HG02870 (cell line): ENCODE results near the gene PNPLA7.
"Not testable (repeated sequence)": the region's sequence is repeated elsewhere in the genome, so short reads cannot be mapped to it uniquely, and the experiment has no call there.

Experiments used
- ATAC-seq: cut with Tn5 transposase; IDR thresholded peaks from one replicate; pipeline ENCODE4 v1.9.1; 2021; ENCODE audit warnings: mild to moderate bottlenecking, moderate library complexity; ENCODE audit not compliant: unreplicated experiment

The PNPLA7 gene

DNA sequence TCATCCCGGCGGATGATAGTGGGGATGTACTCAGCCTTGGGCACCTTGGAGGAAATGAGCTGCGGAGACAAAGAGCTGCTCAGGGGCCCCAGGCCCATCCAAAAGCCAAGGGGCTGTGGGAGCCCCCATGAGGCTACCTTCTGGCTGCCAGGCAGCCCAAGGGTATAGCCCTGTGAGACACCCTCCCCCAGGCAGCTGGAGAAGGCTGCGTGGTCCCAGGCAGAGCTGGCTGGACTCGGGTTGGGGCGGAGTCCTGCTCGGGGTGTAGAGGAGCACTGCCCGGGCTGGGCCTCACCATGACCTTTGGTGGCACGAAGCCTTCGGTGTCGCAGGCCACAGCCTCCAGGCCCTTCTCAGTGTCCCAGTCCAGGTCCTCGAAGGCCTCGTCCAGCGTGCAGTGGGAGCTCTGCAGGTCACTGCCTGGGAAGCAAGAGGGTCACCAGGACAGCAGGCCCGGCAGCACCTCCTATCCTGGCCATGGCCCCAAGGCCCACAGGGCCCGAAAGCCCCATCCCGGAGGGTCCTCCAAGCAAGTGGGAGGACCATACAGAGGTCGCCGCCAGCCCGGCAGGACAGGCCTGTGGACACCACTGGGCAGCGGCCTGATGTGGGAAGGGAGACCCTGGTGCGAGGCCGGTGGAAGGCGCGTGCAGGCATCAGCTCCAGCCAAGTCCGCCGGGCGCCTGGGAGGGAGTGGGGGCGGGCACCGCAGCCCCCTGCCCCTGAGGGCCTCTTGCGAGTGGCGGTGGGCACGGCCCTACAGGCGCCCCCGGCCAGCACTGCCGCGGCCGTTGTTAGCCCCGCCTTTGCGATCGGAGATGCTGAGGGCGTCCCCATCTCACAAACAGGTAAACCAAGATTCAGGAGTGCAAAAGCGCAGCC is 97.2 kb downstream of the PNPLA7 start:
- no peak for ATAC-seq

DNA sequence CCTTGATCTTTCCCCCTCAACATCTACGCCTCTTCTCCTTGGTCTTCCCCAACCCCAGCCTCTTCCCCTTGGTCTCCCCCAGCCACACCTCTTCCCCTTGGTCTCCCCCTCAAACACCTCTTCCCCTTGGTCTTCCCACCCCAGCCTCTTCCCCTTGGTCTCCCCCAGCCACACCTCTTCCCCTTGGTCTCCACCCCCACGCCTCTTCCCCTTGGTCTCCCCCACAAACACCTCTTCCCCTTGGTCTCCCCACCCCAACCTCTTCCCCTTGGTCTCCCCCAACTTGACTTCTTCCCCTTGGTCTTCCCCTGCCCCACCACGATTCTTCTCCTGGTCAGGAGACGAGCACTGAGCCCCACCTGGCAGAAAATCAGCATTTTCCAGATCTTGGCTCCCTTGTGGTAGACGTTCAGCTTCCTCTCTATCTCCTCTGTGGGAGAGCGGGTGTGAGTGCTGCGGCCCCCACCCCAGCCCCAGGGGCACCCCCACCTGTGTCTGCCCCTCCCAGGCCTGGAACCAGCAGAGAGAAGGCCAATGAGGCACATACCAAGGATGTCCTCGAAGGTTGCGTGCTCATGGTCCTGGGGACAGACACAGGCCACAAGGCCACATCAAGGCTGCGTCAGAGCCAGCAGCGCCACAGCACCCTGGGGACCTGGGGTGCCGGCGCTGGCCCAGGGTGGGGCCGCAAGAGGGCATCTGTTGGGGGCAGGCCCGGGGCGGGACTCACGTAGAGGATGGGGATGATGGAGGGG is 98.0 kb downstream of the PNPLA7 start:
- no peak for ATAC-seq

DNA sequence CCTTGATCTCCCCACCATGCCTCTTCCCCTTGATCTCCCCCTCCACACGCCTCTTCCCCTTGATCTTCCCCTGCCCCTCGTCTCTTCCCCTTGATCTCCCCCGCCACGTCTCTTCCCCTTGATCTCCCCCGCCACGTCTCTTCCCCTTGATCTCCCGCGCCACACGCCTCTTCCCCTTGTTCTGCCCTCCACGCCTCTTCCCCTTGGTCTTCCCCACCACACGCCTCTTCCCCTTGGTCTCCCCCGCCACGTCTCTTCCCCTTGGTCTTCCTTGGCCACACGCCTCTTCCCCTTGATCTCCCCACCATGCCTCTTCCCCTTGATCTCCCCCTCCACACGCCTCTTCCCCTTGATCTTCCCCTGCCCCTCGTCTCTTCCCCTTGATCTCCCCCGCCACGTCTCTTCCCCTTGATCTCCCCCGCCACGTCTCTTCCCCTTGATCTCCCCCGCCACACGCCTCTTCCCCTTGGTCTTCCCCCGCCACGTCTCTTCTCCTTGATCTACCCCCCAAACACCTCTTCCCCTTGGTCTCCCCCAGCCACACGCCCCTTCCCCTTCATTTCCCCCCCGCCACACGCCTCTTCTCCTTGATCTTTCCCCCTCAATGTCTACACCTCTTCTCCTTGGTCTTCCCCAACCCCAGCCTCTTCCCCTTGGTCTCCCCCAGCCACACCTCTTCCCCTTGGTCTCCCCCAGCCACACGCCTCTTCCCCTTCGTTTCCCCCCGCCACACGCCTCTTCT is 98.8 kb downstream of the PNPLA7 start:
- ATAC-seq, result not testable (repeated sequence)

DNA sequence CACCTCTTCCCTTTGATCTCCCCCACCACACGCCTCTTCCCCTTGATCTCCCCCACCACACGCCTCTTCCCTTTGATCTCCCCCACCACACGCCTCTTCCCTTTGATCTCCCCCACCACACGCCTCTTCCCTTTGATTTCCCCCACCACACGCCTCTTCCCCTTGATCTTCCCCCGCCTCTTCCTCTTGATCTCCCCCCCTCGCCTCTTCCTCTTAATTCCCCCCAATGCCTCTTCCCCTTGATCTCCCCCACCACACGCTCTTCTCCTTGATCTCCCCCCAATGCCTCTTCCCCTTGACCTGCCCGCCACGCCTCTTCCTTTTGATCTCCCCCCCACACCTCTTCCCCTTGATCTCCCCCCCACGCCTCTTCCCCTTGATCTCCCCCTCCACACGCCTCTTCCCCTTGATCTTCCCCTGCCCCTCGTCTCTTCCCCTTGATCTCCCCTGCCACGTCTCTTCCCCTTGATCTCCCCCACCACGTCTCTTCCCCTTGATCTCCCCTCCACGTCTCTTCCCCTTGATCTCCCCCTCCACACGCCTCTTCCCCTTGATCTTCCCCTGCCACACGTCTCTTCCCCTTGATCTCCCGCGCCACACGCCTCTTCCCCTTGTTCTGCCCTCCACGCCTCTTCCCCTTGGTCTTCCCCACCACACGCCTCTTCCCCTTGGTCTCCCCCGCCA is 99.5 kb downstream of the PNPLA7 start:
- not testable (repeated sequence) for ATAC-seq

DNA sequence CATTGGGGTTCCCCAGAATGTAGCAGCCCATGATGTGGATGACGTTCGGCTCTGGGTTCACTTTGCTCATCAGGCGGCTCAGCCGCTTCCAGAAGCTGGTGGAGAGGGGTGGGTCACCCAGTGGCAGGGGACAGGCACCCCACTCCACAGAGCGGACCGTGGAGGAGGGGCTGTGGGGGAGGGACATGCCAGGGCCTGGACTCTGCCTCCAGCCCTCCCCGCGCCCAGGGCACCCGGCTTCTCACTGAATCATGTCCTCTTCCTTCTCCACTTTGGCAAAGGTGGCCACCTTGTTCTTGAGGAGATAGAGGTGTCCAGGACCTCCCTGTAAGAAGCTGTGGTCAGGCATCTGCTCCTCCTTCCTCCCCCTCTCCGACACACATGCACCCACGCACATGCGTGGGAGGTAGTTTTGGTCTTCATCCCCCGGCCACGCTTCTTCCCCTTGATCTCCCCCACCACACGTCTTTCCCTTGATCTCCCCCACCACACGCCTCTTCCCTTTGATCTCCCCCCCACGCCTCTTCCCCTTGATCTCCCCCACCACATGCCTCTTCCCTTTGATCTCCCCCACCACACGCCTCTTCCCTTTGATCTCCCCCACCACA is 100.2 kb downstream of the PNPLA7 start:
- no peak for ATAC-seq

DNA sequence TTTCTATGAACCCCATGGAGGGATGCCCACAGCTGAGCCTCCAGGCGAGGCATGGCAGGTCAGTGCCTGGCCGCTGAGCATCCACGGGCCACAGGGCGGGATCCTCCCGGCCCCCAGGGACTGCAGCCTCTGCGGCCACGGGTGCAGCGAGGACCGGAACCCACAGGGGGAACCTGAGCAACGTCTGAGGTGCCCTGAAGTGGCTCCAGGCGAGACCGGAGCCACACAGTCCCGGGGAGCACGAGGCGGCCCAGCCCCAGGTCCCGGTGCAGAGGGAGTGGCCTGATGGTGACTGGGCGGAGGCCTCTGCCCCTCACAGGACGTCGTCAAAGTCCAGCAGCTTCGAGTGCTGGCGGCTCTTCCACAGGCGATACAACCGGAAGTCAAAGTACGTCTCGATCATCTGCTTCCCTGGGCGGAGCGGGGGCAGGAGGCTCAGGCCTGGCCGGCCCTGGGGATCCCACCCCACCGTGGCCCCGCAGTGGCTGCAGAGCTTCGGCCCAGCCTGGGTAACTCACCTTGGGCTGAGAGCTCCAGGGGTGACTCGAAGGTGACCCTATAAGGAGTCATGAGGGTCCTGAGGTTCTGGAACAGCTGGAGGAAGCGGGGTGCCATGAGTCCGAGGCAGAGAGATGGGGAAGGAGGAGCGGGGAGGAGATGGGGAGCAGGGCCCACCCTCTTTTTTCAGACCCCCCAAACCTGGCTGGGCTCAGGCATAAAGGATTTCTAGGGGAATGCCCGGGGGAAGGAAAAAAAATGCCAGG is 100.9 kb downstream of the PNPLA7 start:
- ATAC-seq, result no peak

DNA sequence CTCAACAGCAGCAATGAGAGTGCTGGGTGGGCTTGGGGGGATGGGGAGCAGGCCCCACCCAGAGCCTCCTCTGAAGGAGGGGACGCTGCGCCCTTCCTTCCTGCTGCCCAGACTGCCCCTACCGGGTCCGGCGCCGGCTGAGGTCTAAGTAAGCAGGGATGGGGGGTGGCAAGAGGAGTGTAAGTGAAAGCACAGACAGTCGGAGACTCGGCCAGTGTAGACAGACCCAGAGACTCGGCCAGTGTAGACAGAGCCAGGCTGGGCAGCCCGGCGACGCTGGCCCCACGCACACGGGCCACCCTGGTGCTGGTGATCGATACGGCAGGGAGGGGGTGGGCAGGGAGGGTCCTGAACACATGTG is 101.6 kb downstream of the PNPLA7 start:
- ATAC-seq, result no peak

DNA sequence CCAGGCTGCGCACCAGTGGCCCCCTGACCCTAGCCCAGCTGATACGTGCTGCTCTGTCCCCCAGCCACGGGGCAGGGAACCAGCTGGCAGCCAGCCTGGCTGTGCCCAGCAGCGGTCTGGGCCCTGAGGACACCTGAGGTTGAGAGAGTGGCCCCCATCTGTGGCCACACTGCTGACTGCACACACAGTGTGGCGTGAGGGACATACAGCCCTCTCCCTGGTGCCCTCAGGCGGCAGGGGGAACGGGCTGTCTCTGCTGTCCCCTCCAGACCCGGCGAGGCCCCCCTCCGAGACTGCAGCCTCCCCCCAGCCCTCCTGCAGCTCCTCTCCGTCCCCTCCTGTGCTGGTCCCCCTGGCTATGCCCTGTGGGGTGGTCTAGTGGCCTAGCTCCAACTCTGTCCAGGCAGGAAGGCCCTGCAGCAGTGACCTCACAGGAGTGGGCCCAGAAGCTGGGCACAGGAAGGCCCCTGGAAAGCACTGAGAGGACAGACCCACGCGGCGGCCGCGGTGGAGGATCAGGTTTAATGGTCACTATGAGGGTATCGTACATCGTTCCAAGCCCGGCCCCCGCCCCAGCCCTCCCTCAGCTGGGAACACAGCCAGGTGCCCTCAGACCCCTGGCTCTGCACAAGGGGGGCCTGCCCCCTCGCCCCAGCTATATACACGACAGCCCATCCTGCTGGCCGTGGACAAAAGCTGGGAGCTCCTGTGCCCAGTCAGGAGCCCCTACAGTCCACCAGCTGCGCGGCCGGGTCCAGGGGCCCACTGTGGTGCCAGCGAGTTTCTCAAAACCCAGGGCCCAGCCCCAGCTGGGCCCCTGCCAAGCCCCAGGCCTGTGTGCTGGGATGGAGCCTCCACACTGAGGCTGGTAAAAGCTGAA is 102.2 kb downstream of the PNPLA7 start:
- ATAC-seq, result no peak

DNA sequence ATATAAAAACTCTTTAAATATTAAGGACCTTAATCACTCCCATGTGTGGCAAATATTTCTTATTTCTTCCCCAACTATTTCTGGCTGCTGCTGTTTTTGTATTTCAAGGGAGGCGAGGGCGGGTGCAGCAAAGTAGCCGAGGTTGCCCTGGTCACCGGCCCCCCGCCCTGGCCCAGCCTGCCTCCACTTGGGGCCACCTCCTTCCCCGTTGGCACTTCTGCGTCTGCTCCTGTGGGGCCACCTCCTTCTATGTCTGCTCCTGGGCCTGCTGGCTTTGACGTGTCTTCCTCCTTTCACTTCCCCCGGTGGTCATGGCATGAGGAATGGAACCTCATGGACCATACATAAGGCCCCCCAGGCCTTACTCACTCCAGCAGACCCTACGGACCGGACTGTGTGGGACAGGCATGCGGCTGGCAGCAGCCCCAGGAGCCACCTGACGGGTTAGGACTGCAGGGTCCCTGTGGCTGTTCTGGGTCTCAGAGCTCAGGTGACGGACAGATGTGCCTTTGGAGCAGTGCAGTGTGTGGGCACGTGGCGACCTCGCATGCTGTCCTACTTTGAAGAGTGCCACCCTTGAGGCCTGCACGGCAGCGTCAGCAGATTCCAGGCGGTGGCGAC is 103.2 kb downstream of the PNPLA7 start:
- ATAC-seq, result no peak

DNA sequence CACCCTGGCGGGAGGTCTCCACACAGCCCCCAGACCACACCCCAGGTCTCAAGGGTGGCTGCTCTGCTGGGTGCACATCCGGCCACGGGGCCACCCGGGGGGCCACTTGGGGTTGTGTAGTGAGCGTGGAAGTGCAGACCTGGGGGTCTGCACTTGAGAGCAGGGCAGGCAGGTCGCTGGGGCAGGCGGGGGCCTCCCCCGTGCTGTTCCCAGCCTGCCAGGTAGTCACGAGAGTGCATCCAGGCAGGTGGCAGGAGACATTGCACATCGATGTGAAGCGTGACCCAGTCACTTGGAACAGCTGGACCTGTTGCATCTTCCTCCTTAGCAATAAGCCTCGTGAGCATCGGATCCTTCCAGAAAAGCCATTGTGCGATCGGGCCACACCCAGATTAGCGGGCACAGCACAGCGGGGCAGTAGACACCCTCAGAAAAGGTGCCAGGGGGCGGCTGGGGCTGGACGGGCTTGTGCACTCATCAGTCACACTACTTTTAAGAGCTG is 104.2 kb downstream of the PNPLA7 start:
- ATAC-seq, result no peak

DNA sequence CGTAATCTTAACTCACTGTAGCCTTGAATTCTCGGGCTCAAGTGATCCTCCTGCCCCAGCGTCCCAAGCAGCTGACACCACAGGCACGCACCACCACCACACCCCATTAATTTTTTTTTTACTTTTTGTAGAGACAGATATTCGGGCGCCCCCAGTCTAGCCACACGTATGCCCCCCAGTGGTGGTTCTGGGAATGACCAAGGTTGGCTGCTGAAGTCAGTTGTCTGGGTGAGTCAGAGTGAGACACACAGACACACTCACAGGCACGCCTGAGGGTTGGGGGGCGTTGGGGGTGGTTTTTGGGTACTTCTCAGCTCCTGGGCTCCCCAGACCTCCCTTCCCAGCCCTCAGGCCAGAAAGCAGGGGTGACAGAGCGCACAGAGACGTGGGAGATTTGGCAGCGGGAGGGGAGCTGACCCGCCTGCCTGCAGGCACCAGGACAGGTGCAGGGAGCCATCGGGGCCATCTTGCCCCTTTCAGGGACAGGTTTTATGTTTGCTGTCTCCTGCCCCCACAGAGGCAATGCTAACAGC is 104.9 kb downstream of the PNPLA7 start:
- peak; percentile 73 for ATAC-seq

DNA sequence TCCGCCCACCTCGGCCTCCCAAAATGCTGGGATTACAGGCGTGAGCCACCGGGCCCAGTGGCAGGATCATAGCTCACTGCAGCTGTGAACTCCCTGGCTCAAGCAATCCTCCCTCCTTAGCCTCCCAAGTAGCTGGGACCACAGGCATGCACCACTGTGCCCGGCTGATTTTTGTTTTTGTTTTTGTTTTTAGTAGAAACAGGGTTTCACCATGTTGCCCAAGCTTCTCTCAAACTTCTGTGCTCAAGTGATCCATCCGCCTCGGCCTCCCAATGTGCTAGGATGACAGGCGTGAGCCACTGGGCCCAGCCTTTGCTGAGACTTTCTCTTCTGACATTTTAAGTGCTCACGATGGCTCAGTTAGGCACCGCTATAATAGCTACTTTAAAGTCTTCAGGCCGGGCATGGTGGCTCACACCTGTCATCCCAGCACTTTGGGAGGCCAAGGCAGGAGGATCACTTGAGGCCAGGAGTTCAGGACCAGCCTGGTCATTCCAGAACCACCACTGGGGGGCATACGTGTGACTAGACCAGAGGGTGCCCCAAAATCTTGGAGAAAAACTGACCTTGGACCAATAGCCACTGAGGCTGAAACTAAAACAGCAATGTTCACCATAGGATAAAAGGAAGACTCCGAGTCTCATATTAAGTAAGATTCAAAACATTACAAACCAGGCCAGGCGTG is 106.0 kb downstream of the PNPLA7 start:
- no peak for ATAC-seq

DNA sequence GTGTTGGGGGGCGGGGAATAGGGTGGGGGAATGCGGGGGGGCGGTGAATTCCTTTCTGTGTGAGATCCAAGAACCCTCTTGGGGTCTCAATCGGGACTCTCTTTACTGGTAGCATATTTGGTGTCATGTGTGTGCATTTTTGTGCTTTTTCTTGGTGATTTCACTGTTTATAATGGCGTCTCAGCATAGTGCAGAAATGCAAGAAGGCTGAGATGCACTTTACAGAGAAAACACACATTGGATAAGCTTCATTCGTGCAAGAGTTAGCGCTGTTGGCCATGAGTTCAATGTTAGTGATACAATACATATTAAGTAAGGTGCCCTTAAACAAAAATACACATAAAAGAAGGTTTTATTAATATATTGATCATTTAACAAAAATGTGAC is 108.3 kb downstream of the PNPLA7 start:
- no peak for ATAC-seq

DNA sequence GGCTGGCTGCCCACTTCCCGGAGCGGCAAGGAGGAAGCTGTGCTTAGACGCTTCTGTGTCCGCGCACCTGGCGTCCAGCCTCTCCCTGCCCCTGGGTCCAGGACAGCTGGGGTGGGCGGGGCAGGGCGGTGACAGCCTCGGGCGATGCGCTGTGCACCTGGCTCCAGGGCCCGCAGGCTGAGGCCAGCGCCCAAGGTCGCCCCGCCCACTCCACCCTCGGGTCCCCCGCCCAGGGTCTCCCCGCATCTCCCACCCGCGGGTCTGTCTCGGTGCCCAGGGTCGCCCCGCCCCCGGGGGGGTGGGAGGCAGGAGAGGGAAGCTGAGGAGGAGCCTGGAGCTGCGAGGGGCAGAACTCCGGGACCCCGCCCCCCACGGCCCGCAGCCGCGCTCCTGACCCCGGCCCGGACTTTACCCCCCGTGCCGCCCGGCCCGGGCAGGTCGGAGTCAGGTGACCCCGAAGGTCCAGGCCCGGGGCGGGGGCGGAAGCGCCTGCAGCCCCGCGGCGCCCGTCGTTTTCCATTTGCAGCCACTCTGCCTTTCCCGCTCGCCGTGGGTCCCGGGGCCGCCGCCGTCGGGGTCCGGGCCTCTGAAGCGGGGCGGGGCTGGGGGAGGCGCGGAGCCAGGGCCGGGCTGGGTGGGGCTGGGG is 108.8 kb downstream of the PNPLA7 start, which contains the start of gene ENTPD8:
TSS of gene ENTPD8 (minus strand) at position 69 of the 646 bp plus-strand sequence. CDS start 3,072 bp downstream, outside the sequence.
- no peak for ATAC-seq

DNA sequence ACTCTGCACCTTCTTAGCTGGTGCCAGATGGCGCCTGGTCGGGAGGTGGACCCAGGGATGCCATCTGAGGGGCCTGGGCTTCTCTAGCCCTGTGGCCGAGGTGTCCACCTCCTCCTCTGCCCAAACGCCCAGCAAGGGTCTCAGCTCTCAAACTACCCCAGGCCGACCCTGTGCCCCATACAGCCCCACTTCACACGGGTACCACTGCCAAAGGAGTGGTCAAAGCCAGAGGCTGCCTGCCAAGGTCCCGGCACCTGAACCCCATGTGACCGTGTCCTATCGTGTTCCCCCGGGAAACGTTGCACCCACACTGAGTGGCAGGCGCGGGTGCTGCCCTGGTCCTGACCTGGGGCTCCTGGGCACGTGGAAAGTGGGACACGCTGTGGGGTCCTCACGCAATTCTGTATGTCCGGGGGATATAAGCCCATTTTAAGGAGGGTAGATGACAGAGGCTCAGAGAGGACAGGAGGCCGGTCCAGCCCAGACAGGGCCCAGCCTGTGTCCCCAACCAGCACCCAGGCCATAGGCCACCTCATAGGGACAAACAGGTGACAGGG is 111.0 kb downstream of the PNPLA7 start:
- no peak for ATAC-seq

DNA sequence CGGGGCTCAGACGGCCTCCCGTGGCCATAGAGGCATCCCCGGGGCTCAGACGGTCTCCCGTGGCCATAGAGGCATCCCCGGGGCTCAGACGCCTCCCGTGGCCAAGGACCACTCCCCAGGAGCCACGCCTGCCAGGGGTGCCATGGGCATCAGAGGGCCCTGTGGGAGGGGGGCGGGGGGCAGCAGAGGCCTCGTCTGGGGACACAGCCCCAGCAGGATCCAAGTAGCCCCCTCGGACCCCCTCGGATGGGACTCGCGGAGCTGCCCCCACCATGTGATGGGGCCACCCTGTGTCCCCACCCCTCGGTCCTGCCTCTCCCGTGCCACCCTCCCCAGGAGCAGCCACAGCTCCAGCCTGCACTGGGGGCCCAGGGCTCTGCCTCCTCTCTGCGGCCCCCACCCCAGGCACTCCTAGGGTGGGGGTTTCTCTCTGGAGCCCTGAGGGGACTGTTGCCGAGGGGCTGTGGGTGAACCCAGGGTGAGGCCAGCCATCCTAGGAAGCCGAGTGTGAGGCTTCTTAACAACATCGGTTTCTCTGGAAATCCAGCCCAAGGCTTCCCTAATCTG is 111.5 kb downstream of the PNPLA7 start:
- ATAC-seq, result no peak
